ENCODE results near the gene TMEM256.

TMEM256 gene

DNA sequence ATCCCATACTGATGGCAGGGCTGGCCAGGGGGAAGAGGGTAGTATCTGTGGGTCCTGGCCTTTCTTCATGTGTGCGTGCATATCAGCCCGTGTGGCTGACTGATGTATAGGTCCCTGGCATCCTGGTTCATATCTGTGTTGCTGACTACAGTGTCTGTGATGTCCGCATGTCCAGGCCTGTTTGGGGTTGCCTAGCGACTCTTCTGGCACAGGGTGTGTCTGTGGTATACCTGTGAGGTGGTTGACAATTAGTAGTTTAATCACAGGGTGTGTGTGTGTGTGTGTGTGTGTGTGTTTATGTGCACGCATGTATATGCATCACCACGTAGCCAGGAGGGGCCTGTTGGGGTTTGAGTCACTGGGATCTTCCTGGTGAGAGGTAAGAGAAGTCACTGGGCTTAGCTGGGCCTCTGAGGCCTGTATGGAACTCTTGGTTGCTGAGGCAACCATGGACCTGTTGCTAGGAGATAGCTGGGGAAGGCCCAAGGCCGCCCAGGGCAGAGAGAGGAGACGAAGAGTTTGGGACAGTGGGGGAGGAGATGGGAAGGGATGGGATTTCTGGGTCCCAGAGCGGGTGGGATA, 49.5 kb downstream of the TMEM256 start:
- DNase-seq (ENCODE audit: low read depth in 4 of 4, low spot score in 1 of 4): no peak

Measured in stimulated activated CD4-positive, alpha-beta T cell treated with anti-CD3 and anti-CD28 coated beads, Interleukin-1b, Interleukin-23, amount 100 ng/mL, for 24 hours (primary cell).